ENCODE data around the gene JPH4. TPM values are rescaled to one million over a fixed set of nuclear protein-coding genes. Genes with fewer than 3 reads are reported as not detected.

JPH4 gene
- total and polyA plus RNA-seq, 2 of the 8 experiments (the other 6 are each of a cell fraction or from before 2014, with no cell fraction given) = 23.9 to 46.7 TPM

GRCh38 chr14:23571701-23572523, 6.7 kb downstream of the JPH4 start:
- Histone ChIP-seq H2BK5ac (ENCODE audit: low read depth, low read length) (peak overlapping the region; percentile 10; the same call in 1 of the 2 replicates), H3K9ac (replicated peaks in 1 of 4; ENCODE audit: extremely low read depth in 1 of 4, low read depth in 3 of 4, low read length in 3 of 4) (no peak overlapping the region), H3K4ac (replicated peaks; ENCODE audit: insufficient read length, low read depth, low read length) (no peak overlapping the region), H3K27me3 (replicated peaks in 1 of 4; ENCODE audit: control insufficient read depth in 3 of 4, extremely low read depth in 1 of 4, insufficient read depth in 3 of 4, low read length in 3 of 4) (peaks cover 13 to 20% (median 19%) of the 10 kb centered on the region in 4 experiments), H2BK120ac (replicated peaks; ENCODE audit: low read depth, low read length) (no peak overlapping the region), H3K4me3 (ENCODE audit: extremely low read depth in 1 of 4, insufficient read depth in 2 of 4, low read depth in 3 of 4, low read length in 4 of 4) (no peak overlapping the region), H3K27ac (ENCODE audit: low read depth, low read length) (no peak overlapping the region), H4K20me1 (replicated peaks in 1 of 2; ENCODE audit: control insufficient read depth in 1 of 2, insufficient read depth in 2 of 2, low read length in 2 of 2) (peaks cover 7 to 12% of the 10 kb centered on the region in 2 experiments), H3K23me2 (ENCODE audit: low read depth, low read length) (peaks cover 20% of the 10 kb centered on the region; the same call in 1 of the 2 replicates), H2AK5ac (ENCODE audit: low read depth, low read length) (no peak overlapping the region), H4K8ac (ENCODE audit: extremely low read depth, insufficient read depth, low read length) (peak overlapping the region; percentile 5; the same call in 1 of the 2 replicates), H3K36me3 (ENCODE audit: control insufficient read depth in 2 of 4, insufficient read depth in 4 of 4, low read length in 3 of 4) (peaks cover 0 to 8% (median 0%) of the 10 kb centered on the region in 4 experiments; a peak in 1 of 8 replicates), H3K4me1 (replicated peaks in 1 of 4; ENCODE audit: control insufficient read depth in 3 of 4, insufficient read depth in 4 of 4, low read length in 3 of 4) (peaks cover 4 to 25% (median 15%) of the 10 kb centered on the region in 4 experiments), H3K14ac (ENCODE audit: insufficient read length) (no peak overlapping the region), H3K56ac (replicated peaks; ENCODE audit: insufficient read length, low read depth, low read length) (no peak overlapping the region), H2BK15ac (ENCODE audit: low read length) (no peak overlapping the region), H3K79me1 (ENCODE audit: low read depth, low read length) (no peaks in the 10 kb centered on the region), H2BK12ac (ENCODE audit: low read depth, low read length) (no peak overlapping the region), H2BK20ac (ENCODE audit: low read length) (no peak overlapping the region), H3K79me2 (ENCODE audit: control insufficient read depth in 1 of 2, insufficient read depth in 2 of 2, low read length in 2 of 2) (no peaks in the 10 kb centered on the region), H2AFZ (ENCODE audit: low read length) (no peak overlapping the region), H4K5ac (ENCODE audit: insufficient read length, low read depth, low read length) (no peak overlapping the region), H3K18ac (ENCODE audit: extremely low read depth, low read length) (no peak overlapping the region), H4K91ac (replicated peaks; ENCODE audit: insufficient read length, low read length) (no peak overlapping the region), H3K9me3 (ENCODE audit: insufficient read depth in 2 of 2, low read depth in 1 of 2, low read length in 1 of 2) (no peaks in the 10 kb centered on the region), H3K4me2 (ENCODE audit: insufficient read depth in 1 of 2, low read depth in 2 of 2, low read length in 2 of 2) (no peak overlapping the region), H3K23ac (ENCODE audit: insufficient read length) (no peak overlapping the region)
- FAIRE-seq (no peak), DNase-seq (ENCODE audit: low read depth in 1 of 2, low spot score in 2 of 2) (no peak)
- ChIA-PET POLR2A (ENCODE audit: partially characterized antibody) (interaction anchor here (1.1 to 52.7 kb wide), 3 partner anchors 11 to 43 kb away, joined by 3 to 1523 read pairs (median 4); partner anchors contain the start of gene ZFHX2), CTCF (ENCODE audit: partially characterized antibody) (interaction anchor here (1.1 to 70.5 kb wide), 7 partner anchors 8 to 382 kb away, joined by 3 to 2092 read pairs (median 4); partner anchors contain the start of genes DHRS4 and NGDN)
- 83% methylated on average over 14 of the region's 14 CpGs; no CpG with 5 or more reads in 1 of the 2 experiments for WGBS, 2 experiments (ENCODE audit: extremely low coverage in 1 of 2, insufficient coverage in 1 of 2, insufficient read length in 1 of 2, insufficient replicate concordance in 2 of 2, low coverage in 1 of 2, low lambda C conversion rate in 2 of 2, missing lambda C conversion rate in 1 of 2)

Data from H1 (cell line).